GM15510 (cell line): ENCODE results near the gene MORF4L1.

Experiments
- POLR2A ChIP-seq: IDR thresholded peaks from 3 replicates; pipeline ENCODE4 v1.6.1; 2011; ENCODE audit warnings: borderline replicate concordance; ENCODE audit not compliant: insufficient read length; ENCODE audit errors: extremely low read depth

The MORF4L1 gene

GRCh38 chr15:78850941-78851755 lies 21.5 kb upstream of the MORF4L1 start:
- TF ChIP-seq POLR2A, result no peak

GRCh38 chr15:78853500-78853899 lies 19.2 kb upstream of the MORF4L1 start:
- TF ChIP-seq POLR2A, result no peak

- no peak for TF ChIP-seq POLR2A
Observed at GRCh38 chr15:78854833-78855372, 17.8 kb upstream of the MORF4L1 start.

GRCh38 chr15:78855746-78856145 lies 16.9 kb upstream of the MORF4L1 start:
- TF ChIP-seq POLR2A, result no peak

GRCh38 chr15:78859971-78860719 lies 12.5 kb upstream of the MORF4L1 start:
- no peak for TF ChIP-seq POLR2A

- TF ChIP-seq POLR2A, result no peak
Observed at GRCh38 chr15:78866803-78867202, 5.9 kb upstream of the MORF4L1 start.

- TF ChIP-seq POLR2A, result no peak
Observed at GRCh38 chr15:78868366-78868765, 4.3 kb upstream of the MORF4L1 start.

- TF ChIP-seq POLR2A, result peak; percentile 49
Observed at GRCh38 chr15:78872972-78873792, 492 bp downstream of the MORF4L1 start.

GRCh38 chr15:78873793-78874765 lies 1.4 kb downstream of the MORF4L1 start:
- no peak for TF ChIP-seq POLR2A

- no peak for TF ChIP-seq POLR2A
Observed at GRCh38 chr15:78875107-78875914, 2.6 kb downstream of the MORF4L1 start.

GRCh38 chr15:78878356-78878755 lies 5.7 kb downstream of the MORF4L1 start:
- no peak for TF ChIP-seq POLR2A

- no peak for TF ChIP-seq POLR2A
Observed at GRCh38 chr15:78879517-78880241, 7.0 kb downstream of the MORF4L1 start.
